HG02938 (cell line): ENCODE measurements around the gene GNAQ.

Source experiments
- ATAC-seq: cut with Tn5 transposase; IDR thresholded peaks from one replicate; pipeline ENCODE4 v1.9.1; 2021; ENCODE audit warnings: mild to moderate bottlenecking, moderate library complexity; ENCODE audit not compliant: unreplicated experiment

Gene GNAQ

DNA sequence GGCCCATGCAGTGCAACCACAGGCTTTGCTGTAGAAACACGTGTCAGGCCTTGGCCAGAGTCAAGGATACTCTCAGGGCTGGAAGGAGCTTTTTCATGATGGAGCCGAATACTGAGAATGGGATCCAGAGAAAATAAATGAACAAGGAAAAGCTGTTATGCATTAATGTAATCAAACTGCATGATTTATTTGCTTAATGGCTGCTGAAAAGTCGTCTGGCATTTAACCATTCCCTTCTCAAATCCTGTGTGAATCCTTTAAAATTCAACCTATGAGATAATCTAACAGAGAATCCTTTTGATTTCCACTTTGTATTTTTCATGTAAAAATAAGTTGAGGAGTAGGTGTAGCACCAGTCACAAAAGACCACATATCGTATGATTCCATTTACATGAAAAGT is 359.4 kb downstream of the GNAQ start:
- ATAC-seq = no peak

DNA sequence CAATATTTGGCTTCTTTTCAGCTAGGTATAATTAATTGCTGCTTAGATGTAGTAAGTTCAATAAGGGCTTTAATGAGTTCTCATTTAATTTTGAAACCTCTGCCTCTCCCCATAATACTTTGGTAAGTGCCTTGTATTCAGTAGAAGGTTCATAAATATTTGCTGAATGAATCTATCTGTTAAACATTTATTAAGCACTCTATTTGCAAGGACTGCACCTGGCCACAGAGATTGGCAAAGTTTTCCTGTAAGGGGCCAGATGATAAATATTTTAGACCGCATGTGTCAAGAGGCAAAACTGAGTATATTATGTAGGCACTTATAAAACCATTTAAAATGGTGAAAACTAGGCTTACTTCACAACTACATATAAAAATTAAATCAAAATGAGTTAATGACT is 364.5 kb downstream of the GNAQ start:
- ATAC-seq = no peak
